K562 (cell line): Measurements from ENCODE around the gene ARHGAP25. TPM values are rescaled to one million over a fixed set of nuclear protein-coding genes. Genes with fewer than 3 reads are reported as not detected.

ENCODE experiments used
- ATAC-seq: fragments of 200-7000 bp; cut with Tn5 transposase; 3 replicates; pipeline ENCODE4 v1.9.1; 2020; ENCODE audit warnings: moderate library complexity
- BruUV-seq: library from RNA; stranded (reverse); fragments of 400-500 nt; replicated peaks from 2 replicates; lab custom pipeline; 2021; lab: Mats Ljungman, UMichigan
- CTCF ChIA-PET: fragments of 300-600 bp; formaldehyde crosslinking; extraction: SDS; loops from one replicate; lab custom pipeline; 2021; ENCODE audit warnings: low intra/inter-chr PET ratio; lab: Yijun Ruan, JAX
- POLR2A ChIA-PET: fragments of 300-600, 350-650 bp; sonication (Branson Sonifier 250); formaldehyde crosslinking; extraction: SDS; loops from one replicate; lab custom pipeline; 2021; ENCODE audit warnings: antibody characterized with exemption, inconsistent platforms; lab: Yijun Ruan, JAX
- DNase-seq, 4 experiments: peaks; one replicate each; pipeline versions ENCODE4 v3.0.0 to v3.0.0-alpha.2; 2011 to 2018; ENCODE audit warnings: low spot score in 3 of 4, mixed read lengths in 3 of 4; ENCODE audit errors: extremely low read depth in 1 of 4
- FAIRE-seq: peaks from 2 replicates; lab custom pipeline; 2011; peaks lifted over from hg19 to GRCh38; lab: Jason Lieb, UNC
- H2AFZ ChIP-seq: 2 replicates; pipeline ENCODE4 v1.6.0; 2011; ENCODE audit warnings: low read depth, low read length, control low read depth, inconsistent platforms
- H3K27ac ChIP-seq: fragments of 200-600 bp; 3 replicates; pipeline ENCODE4 v1.8.0; 2011; ENCODE audit warnings: low read depth, mild to moderate bottlenecking, control low read depth, inconsistent platforms, low read length, moderate library complexity, mixed read lengths; ENCODE audit errors: extremely low read depth
- H3K27me3 ChIP-seq, 2 experiments: fragments of 300-600 bp in 1 of 2; 2 replicates in 1 of 2; 3 replicates in 1 of 2; pipeline versions ENCODE4 v1.6.0 to v1.8.0; 2011; ENCODE audit warnings: inconsistent platforms in 2 of 2, low read length in 2 of 2, mild to moderate bottlenecking in 1 of 2, mixed read lengths in 1 of 2, moderate library complexity in 1 of 2; ENCODE audit not compliant: control insufficient read depth in 2 of 2, insufficient read depth in 2 of 2
- H3K36me3 ChIP-seq: fragments of 300-600 bp; 3 replicates; pipeline ENCODE4 v1.8.0; 2011; ENCODE audit warnings: mild to moderate bottlenecking, low read length, inconsistent platforms; ENCODE audit not compliant: control insufficient read depth, insufficient read depth
- H3K4me1 ChIP-seq, 2 experiments: fragments of 200-600 bp in 1 of 2; replicated peaks in 1 of 2; 2 replicates in 1 of 2; 3 replicates in 1 of 2; pipeline versions ENCODE4 v1.5.1 to v1.8.0; 2011; ENCODE audit warnings: inconsistent platforms in 2 of 2, low read length in 2 of 2, mild to moderate bottlenecking in 1 of 2, mixed read lengths in 1 of 2, moderate library complexity in 1 of 2; ENCODE audit not compliant: control insufficient read depth in 2 of 2, insufficient read depth in 2 of 2
- H3K4me2 ChIP-seq: 2 replicates; pipeline ENCODE4 v1.6.1; 2011; ENCODE audit warnings: low read length, control low read depth, inconsistent platforms, mixed read lengths; ENCODE audit not compliant: insufficient read depth
- H3K4me3 ChIP-seq: fragments of 200-600 bp; sonication (generic), shearing (Covaris generic); 2 replicates; pipeline ENCODE4 v1.5.1; 2016; ENCODE audit warnings: control low read depth, inconsistent platforms
- H3K79me2 ChIP-seq: fragments of 200-600 bp; 3 replicates; pipeline ENCODE4 v1.8.0; 2011; ENCODE audit warnings: low read length, inconsistent platforms; ENCODE audit not compliant: control insufficient read depth, insufficient read depth
- H3K9ac ChIP-seq, 2 experiments: 2 replicates each; pipeline versions ENCODE4 v1.6.0 to v1.6.1; 2011; ENCODE audit warnings: low read depth in 2 of 2, low read length in 2 of 2, control low read depth in 1 of 2, inconsistent platforms in 1 of 2, mild to moderate bottlenecking in 1 of 2, mixed read lengths in 1 of 2; ENCODE audit not compliant: insufficient read depth in 1 of 2
- H3K9me1 ChIP-seq: one replicate; pipeline ENCODE4 v1.6.0; 2011; ENCODE audit warnings: inconsistent platforms, mild to moderate bottlenecking, low read length, moderate library complexity; ENCODE audit not compliant: control insufficient read depth, insufficient read depth
- H3K9me3 ChIP-seq: replicated peaks from 2 replicates; pipeline ENCODE4 v1.5.1; 2011; ENCODE audit warnings: low read depth, low read length, inconsistent platforms; ENCODE audit not compliant: control insufficient read depth, insufficient read depth
- H4K20me1 ChIP-seq: replicated peaks from 2 replicates; pipeline ENCODE4 v1.6.1; 2011; ENCODE audit warnings: low read length, inconsistent platforms, mixed read lengths; ENCODE audit not compliant: control insufficient read depth, insufficient read depth
- CBFA2T3 ChIP-seq: fragments of 450-650 bp; IDR thresholded peaks from 2 replicates; pipeline ENCODE4 v1.6.1; 2017
- EZH2 ChIP-seq: IDR thresholded peaks from 2 replicates; pipeline ENCODE4 v1.6.1; 2012; ENCODE audit warnings: low read depth, mild to moderate bottlenecking, inconsistent platforms, low read length, borderline replicate concordance
- MTA3 ChIP-seq: fragments of 450-650 bp; formaldehyde crosslinking; IDR thresholded peaks from 2 replicates; pipeline ENCODE4 v1.6.1; 2017; ENCODE audit warnings: mild to moderate bottlenecking, borderline replicate concordance
- PHB2 ChIP-seq: fragments of 450-650 bp; IDR thresholded peaks from 2 replicates; pipeline ENCODE4 v1.6.1; 2017; ENCODE audit warnings: low read depth
- SAFB2 ChIP-seq: fragments of 200-400 bp; formaldehyde crosslinking; IDR thresholded peaks from 2 replicates; pipeline ENCODE4 v1.6.1; 2018; ENCODE audit warnings: borderline replicate concordance, low read length, low read depth, moderate library complexity; ENCODE audit not compliant: severe bottlenecking
- SMAD1 ChIP-seq: fragments of 150-350 bp; IDR thresholded peaks from 2 replicates; pipeline ENCODE4 v1.6.1; 2014; ENCODE audit warnings: low read length, low read depth; ENCODE audit not compliant: partially characterized antibody
- SMARCA5 ChIP-seq: fragments of 450-650 bp; IDR thresholded peaks from 2 replicates; pipeline ENCODE4 v1.6.1; 2016
- TFAM ChIP-seq: fragments of 250-450 bp; sonication (Bioruptor Pico); conservative IDR thresholded peaks from 2 replicates; pipeline ENCODE4 v1.5.0; 2021; ENCODE audit warnings: mild to moderate bottlenecking, moderate library complexity
- ZNF408 ChIP-seq: fragments of 250-450 bp; sonication (Bioruptor Pico); IDR thresholded peaks from 2 replicates; pipeline ENCODE4 v1.4.0; 2020; ENCODE audit warnings: low read depth, mild to moderate bottlenecking, moderate library complexity
- in situ Hi-C: fragments of 300-500 bp; cut with MboI; formaldehyde crosslinking; loops from 4 replicates; pipeline ENCODE4 v1.15.0; 2018; ENCODE audit warnings: inconsistent platforms, mixed read lengths
- intact Hi-C: fragments of 100-400 bp; cut with micrococcal nuclease; formaldehyde crosslinking; loops from 2 replicates; pipeline ENCODE4 v1.14.2; 2022
- polyA plus RNA-seq, 8 experiments: library from polyadenylated mRNA; depleted of rRNA in 4 of 8; stranded (reverse) in 5 of 8; unstranded in 3 of 8; fragments of >200 nt; fragmentation: Nextera tagmentation in 2 of 8; fragmentation: Illumina TruSeq in 1 of 8; extraction: Ambion mirVana in 2 of 8; extraction: Trizol in 1 of 8; gene quantifications; 2 replicates each; pipeline versions ENCODE4 v1.2.1 to v1.2.3, GENCODE V29; 2011 to 2014; ENCODE audit warnings: inconsistent platforms in 1 of 8, missing spikeins in 1 of 8
- total RNA-seq, 7 experiments: library from RNA; depleted of rRNA in 6 of 7; stranded (reverse); fragments of >200 nt in 6 of 7; fragmentation: Illumina TruSeq in 2 of 7; extraction: Trizol in 2 of 7; gene quantifications; 2 replicates each; pipeline versions ENCODE4 v1.2.1 to v1.2.3, GENCODE V29; 2011 to 2021; ENCODE audit warnings: low replicate concordance in 1 of 7
- TF ChIP-seq, protein P1 (sequence below): fragments of 250-450 bp; sonication (Bioruptor Pico); IDR thresholded peaks from 2 replicates; pipeline ENCODE4 v1.5.0; 2021
- TF ChIP-seq, protein P2 (sequence below): fragments of 250-450 bp; sonication (Bioruptor Pico); IDR thresholded peaks from 2 replicates; pipeline ENCODE4 v1.8.0; 2021; ENCODE audit warnings: moderate library complexity, mild to moderate bottlenecking, inconsistent platforms
- TF ChIP-seq, protein P3 (sequence below), 2 experiments: fragments of 450-650 bp in 1 of 2; sonication (generic) in 1 of 2; formaldehyde crosslinking; conservative IDR thresholded peaks; 2 replicates each; pipeline versions ENCODE4 v1.4.0 to v1.8.1; 2020 to 2022; ENCODE audit warnings: mild to moderate bottlenecking in 1 of 2, missing genetic modification reagents in 1 of 2

Gene ARHGAP25
- total and polyA plus RNA-seq, 9 of the 15 experiments (the other 6 are each of a cell fraction or from before 2014, with no cell fraction given) = 4.9 to 14.8 (median 10.7) TPM

DNA sequence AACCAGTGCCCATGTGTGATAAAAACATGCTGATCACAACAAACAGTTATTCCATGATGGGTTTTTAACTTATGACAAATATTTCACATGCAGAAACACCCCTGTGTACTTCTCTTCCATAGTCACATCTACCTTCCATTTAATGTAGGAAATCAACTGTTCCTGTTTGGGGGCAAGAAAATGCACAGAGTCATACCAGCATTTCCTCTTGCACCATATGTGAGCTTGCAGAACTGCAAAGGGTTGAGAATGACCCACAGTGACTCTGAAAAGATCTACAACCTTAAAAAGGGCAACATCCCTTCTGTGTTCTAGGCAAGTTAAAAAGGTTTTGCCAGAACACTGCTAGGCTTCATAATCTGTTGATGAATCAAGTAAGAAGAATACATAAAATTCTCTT, 126.7 kb downstream of the ARHGAP25 start:
- Histone ChIP-seq H3K27me3 (no peaks in the 10 kb centered on the region; a peak in 1 of 5 replicates), H4K20me1 (no peaks in the 10 kb centered on the region), H3K4me3 (no peak overlapping the region)
- POLR2A ChIA-PET = interaction anchor here (0.9 to 4.8 kb wide), 3 partner anchors 9 to 22 kb away, joined by 3 to 20 read pairs (median 4); no protein-coding TSS in a partner anchor
- TF ChIP-seq PHB2 (no peak), MTA3 (no peak), CBFA2T3 (no peak), EZH2 (no peak), SMARCA5 (no peak), SMAD1 (no peak), TFAM (CRISPR knock-in tag) (no peak), SAFB2 (no peak), ZNF408 (CRISPR knock-in tag) (no peak)
- TF ChIP-seq, protein P1, sequence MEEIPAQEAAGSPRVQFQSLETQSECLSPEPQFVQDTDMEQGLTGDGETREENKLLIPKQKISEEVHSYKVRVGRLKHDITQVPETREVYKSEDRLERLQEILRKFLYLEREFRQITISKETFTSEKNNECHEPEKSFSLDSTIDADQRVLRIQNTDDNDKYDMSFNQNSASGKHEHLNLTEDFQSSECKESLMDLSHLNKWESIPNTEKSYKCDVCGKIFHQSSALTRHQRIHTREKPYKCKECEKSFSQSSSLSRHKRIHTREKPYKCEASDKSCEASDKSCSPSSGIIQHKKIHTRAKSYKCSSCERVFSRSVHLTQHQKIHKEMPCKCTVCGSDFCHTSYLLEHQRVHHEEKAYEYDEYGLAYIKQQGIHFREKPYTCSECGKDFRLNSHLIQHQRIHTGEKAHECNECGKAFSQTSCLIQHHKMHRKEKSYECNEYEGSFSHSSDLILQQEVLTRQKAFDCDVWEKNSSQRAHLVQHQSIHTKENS (CRISPR knock-in tag) = no peak
- TF ChIP-seq, protein P2, sequence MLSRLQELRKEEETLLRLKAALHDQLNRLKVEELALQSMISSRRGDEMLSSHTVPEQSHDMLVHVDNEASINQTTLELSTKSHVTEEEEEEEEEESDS (CRISPR knock-in tag) = no peak
- TF ChIP-seq, protein P3, sequence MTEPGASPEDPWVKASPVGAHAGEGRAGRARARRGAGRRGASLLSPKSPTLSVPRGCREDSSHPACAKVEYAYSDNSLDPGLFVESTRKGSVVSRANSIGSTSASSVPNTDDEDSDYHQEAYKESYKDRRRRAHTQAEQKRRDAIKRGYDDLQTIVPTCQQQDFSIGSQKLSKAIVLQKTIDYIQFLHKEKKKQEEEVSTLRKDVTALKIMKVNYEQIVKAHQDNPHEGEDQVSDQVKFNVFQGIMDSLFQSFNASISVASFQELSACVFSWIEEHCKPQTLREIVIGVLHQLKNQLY (CRISPR knock-in tag; conservative IDR thresholded peaks at IDR 0.05) = no peak
- TF ChIP-seq, all 486 proteins: peak for 0
- CTCF ChIA-PET = no interaction called here
- FAIRE-seq (no peak), DNase-seq (no peak), ATAC-seq (no peak)
- no peaks in the 10 kb centered on the region for H3K79me2 ChIP-seq
- H3K27ac ChIP-seq = no peak overlapping the region
- no TSS peak for BruUV-seq
- H3K4me1 ChIP-seq = no peaks in the 10 kb centered on the region; a peak in 2 of 5 replicates
- H2AFZ ChIP-seq = no peak overlapping the region
- intact Hi-C loops = no loop called here
- H3K9ac ChIP-seq = no peak overlapping the region
- in situ Hi-C loops = no loop called here
- H3K36me3 ChIP-seq = no peaks in the 10 kb centered on the region
- no peaks in the 10 kb centered on the region for H3K9me1 ChIP-seq
- H3K4me2 ChIP-seq = no peak overlapping the region
- no peaks in the 10 kb centered on the region for H3K9me3 ChIP-seq
